SIG-M5 (cell line): ENCODE data around the gene CYP8B1.
"Not testable (repeated sequence)": the region's sequence is repeated elsewhere in the genome, so short reads cannot be mapped to it uniquely, and the experiment has no call there.

Experiments used
- DNase-seq: peaks from one replicate; lab custom pipeline; 2025; lab: John Stamatoyannopoulos, UW

CYP8B1 gene

DNA sequence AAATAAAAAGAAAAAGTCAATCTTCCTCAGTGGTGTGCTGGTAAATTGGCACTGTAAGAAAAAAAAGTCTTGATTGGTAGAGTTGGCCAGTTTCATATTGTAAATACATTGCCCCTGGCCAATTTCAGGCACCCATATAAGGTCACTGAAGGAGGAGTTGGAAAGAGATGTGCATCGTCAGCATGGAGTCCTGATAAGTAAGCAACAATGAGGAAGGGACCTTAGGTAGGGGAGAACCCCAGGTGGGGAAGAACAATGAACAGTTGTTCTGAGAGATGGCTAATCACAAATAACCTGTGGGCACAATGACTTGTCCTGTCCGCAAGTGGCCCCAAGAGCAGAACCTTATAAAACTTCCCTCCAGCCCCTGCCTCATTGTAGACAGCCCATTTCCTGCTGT is 8.6 kb upstream of the CYP8B1 start:
- no peak for DNase-seq

DNA sequence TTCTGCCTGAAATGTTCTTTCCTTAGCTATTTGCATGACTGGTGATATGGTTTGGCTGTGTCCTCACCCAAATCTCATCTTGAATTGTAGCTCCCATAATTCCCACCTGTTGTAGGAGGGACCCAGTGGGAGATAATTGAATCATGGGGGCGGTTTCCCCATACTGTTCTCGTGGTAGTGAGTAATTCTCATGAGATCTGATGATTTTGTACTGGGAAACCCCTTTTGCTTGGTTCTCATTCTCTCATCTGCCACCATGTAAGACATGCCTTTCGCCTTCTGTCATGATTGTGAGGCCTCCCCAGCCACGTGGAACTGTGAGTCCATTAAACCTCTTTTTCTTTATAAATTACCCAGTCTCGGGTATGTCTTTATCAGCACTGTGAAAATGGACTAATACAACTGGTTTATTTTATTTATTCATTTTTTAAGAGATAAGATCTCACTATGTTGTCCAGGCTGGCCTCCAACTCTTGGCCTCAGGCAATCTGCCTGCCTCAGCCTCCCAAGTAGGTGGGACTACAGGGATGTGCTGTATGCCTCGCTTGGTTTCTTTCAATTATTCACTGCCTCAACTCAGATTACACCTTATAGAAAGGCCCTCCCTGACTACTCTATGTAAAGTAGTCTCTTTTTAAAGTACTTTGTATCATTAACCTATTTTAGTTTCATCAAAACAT is 7.7 kb upstream of the CYP8B1 start:
- DNase-seq = not testable (repeated sequence)

DNA sequence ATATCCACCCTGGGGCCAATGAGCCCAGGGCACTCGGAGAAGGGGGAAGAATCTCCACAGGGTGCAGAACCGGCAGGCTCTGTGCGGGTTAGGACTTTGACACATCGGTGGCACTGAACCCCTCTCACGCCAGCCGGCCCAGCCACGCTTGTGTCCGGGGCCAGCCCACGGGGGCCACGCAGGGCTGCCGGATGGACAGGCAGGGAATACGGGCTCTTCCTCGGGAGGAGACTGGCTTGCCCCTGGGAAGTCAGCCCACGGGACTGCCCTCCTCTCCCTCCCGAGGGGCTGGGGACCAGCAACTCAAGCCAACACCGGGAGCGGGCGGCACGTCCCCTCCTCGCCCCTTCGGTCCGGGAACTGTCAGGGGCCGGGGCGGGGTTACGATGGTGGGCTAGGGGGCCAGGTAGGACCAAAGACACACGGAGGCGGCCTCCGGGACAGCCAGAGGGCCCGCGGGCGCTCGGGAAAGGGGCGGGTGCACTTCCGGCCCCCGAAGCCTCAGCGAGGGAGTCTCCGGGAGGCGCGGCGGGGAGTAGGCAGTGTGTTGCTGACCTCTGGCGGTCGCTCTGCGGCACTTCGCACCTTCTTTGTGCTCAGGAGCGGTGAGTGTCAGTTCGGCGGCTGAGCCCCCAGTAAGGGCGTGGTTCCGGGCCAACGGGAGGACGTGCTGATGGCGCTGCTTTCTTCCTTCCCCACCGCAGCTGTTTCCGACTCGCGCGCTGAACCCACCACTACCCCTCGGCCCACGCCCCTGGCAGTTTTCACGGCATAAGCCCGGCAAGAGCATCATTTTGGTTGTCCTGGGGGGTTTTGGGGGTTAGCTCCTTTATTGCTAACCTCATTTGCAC is 5.1 kb upstream of the CYP8B1 start:
- peak; percentile 34 for DNase-seq

DNA sequence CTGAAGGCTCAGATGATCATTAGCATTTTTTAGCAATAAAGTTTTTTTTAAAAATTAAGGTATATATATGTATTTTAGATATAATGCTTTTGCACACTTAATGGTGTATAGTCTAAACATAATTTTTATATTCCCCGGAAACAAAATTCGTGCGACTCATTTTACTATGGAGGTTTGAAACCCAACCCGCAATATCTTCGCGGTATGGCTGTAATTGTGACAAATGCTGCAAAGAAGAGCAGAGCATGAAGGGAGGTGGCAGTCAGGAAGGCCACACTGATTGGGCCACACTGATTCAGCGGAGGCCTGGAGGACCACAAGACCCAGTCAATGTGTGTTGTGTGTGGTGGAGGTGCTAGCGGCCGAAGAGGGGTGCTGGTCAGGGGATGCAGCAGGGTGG is 4.5 kb upstream of the CYP8B1 start:
- no peak for DNase-seq

DNA sequence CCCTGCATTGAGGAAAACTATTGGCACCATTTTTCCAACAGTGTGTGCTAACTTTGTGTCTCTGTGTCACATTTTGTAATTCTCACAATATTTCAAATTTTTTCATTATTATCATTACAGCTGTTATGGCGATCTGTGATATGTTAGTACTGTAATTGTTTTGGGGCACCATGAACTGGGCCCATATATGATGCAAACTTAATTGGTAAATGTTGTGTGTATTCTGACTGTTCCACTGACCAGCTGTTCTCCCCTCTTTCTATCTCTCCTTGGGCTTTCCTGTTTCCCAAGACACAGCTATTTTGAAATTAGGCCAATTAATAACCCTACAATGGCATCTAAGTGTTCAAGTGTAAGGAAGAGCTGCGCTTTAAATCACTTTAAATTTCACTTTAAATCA is 2.2 kb upstream of the CYP8B1 start:
- DNase-seq = no peak

DNA sequence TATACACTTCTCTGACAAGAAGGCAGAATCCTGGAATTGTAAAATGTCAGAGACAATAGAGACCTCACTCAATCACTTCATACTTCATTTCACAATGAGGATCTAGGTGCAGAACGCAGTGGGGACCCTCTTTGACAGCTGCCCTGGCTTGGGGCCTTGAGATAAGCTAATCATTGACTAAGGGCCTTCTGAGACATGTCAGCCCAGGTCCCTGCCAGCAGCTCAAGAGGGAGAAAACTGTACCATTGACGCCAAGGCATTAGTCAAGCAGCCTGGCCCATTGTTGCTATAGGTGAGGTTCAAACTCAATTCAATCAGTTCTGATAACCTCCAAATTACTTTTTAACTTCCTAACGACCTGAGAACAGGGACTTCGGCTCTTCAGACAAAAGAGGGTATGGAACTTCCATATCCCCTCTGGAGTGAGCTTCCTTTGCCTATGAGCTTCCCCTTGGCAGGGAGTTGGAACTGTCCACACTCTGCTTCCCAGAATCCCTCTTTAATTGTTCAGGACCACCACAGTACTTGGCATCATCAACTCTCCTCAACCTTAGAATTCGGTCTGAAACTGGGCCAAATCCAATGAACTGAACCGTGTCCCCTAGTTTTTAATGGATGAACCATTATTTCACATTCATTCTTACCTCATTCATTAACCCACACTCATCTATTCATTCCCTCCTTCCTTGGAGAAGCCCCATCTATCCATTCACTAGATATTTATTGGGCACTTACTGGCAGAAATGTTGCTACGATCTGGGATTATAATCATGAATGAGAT is 1.5 kb upstream of the CYP8B1 start:
- no peak for DNase-seq

DNA sequence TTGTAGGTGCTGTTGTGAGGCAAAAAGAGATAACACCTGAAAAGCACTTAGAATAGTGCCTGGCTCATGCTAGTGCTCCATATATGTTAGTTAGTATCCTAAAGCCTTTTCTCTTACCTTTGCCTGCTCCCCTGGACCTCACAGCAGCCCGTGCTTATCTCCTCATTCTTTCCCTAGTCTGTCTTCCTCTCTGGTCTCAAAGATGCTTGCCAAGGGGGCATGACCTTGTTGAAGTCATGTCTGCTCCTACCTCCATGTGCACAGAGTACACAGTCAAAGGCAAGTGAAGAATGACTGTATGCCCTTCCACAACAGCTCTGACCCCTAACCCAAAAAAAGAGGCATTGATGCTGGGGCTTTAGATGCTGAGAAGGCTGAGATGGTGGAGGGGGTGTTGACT is 722 bp upstream of the CYP8B1 start:
- no peak for DNase-seq

DNA sequence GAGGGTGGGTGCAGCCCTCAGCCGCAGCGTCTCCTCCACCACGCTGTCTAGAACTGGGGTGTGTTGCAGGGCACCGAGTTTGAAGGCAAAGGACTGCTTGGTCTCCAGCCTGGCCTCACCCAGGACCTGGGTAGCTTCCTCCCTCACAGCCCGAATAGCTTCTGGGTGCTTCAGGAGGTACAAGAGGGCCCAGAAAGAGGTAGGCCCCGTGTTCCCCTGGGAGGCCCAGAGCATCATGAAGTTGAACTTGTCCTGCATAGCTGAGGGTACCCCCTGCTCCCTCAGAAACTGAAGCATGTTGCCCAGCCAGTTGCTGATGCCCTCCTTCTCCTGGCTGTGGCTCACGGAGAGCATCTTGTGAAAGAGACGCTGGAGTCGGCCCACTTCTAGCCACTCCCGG is 930 bp downstream of the CYP8B1 start:
- no peak for DNase-seq

DNA sequence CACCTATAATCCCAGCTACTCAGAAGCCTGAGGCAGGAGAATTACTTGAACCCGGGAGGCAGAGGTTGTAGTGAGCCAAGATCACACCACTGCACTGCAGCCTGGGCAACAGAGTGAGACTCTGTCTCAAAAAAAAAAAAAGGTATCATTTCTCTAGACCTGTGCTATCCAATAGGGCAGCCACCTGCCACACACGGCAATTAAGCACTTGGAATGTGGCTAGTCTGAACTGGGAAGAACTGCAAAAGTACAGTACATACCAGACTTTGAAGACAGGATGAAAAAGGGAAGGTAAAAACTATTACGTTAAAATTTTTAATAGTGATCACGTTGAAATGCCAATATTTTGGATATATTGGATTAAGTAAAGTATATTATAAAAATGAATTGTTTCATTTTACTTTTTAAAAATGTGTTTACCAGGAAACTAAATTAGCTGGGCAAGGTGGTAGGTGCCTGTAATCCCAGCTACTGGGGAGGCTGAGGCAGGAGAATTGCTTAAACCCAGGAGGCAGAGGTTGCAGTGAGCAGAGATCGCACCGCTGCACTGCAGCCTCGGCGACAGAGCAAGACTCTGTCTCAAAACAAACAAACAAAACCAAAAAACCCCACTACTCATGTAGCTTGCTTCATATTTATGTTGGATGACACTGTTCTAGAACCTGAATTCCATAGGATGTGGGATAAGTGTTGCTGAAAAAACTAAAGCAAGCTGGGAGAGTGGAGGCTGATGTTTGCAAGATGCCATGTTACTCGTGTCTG is 2.3 kb downstream of the CYP8B1 start:
- DNase-seq = no peak

DNA sequence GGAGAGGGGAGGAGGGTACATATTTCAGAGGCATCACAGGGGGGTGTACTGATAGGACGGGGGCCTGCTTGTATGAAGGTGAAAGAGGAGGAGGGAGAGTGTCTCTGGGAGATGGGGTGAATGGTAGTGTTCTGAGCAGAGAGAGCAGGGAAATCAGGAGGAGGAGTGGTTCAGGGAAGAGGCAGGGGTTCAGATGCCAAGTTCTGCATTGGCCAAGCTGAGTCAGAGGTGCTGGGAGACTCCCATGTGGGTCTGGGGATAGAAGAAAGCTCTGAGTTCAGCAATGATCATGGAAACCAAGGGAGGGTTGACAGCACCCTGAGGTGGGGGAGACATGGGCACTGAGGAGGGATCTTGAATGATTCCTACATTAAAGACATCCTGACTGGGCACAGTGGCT is 3.0 kb downstream of the CYP8B1 start:
- no peak for DNase-seq

DNA sequence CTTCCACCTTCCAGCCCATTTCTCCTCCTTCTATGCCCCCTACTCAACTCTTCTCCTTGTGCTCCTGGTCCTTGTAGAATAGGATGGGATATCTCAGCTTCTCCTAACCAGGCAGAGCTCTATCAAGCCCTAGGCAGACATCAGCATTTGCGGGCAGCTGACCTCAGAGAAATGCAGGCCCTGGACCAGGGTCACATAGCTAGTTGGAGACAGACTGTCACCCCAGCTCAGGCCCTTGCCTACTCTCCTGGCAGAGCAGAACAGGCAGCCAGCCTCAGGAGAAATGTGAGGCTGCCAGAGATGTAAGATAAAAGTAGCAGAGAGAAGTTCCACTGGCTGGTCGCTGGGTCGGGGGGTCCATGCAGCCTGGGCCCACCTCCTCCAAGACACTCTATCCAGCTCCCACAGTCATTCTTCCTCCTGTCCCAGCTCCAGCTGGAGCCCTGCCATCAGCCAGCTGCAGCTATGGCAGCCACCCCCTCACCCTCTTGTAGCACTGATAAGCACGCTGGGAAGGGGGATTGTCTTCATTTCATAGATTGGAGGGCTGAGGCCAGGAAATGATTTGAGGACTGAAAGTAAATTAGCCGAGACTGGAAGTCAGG is 4.0 kb downstream of the CYP8B1 start:
- no peak for DNase-seq

DNA sequence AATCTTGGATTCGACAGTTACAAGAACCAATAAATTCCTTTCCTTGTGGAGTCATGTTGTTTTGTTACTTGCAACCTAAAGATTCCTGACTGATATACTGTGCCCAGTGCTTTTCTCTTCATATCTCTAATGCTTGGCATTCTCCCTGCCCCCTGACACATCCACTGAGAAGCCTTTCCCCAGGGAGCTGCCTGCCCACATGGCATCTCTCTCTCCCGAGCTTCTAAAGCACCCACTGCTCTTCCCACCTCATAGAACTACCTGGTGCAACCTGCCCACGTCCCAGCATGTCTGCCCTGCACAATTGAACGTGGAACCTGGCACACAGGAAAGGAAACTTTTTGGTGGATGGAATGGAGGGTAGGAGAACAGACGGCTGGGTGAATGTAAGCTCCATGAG is 6.8 kb downstream of the CYP8B1 start:
- DNase-seq = no peak

DNA sequence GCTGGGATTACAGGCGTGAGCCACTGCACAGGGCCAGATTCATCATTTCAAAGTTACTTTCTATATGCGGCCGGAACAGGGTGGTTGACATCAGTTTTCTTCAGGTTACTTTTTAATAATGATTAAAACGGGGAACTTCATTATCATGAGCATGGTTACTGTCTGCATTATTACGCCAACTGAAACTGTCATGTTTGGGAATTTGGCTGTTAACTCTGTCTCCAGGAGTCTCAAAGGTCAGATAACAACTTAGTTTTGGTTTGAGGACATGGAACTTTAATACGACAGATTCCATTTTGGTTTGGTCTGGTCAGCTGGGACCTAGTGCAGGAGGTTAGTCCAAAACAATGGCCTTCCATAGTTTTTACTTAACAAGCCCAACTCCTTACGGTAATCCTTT is 8.5 kb downstream of the CYP8B1 start:
- DNase-seq = no peak

DNA sequence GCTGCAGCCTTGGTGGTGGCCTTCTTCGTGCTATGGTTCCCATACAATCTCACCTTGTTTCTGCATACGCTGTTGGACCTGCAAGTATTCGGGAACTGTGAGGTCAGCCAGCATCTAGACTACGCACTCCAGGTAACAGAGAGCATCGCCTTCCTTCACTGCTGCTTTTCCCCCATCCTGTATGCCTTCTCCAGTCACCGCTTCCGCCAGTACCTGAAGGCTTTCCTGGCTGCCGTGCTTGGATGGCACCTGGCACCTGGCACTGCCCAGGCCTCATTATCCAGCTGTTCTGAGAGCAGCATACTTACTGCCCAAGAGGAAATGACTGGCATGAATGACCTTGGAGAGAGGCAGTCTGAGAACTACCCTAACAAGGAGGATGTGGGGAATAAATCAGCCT is 10.4 kb downstream of the CYP8B1 start:
- no peak for DNase-seq

DNA sequence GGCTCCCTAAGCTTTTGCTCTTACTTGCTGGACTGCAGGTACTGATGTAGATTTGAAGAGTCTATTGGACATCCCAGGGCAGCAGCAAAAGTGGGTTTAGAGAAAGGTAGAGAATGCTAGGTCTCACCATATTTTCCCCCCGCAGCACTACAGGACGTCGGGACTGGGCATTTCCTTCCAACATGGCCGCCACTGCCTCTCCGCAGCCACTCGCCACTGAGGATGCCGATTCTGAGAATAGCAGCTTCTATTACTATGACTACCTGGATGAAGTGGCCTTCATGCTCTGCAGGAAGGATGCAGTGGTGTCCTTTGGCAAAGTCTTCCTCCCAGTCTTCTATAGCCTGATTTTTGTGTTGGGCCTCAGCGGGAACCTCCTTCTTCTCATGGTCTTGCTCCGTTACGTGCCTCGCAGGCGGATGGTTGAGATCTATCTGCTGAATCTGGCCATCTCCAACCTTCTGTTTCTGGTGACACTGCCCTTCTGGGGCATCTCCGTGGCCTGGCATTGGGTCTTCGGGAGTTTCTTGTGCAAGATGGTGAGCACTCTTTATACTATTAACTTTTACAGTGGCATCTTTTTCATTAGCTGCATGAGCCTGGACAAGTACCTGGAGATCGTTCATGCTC is 11.2 kb downstream of the CYP8B1 start:
- DNase-seq = no peak

DNA sequence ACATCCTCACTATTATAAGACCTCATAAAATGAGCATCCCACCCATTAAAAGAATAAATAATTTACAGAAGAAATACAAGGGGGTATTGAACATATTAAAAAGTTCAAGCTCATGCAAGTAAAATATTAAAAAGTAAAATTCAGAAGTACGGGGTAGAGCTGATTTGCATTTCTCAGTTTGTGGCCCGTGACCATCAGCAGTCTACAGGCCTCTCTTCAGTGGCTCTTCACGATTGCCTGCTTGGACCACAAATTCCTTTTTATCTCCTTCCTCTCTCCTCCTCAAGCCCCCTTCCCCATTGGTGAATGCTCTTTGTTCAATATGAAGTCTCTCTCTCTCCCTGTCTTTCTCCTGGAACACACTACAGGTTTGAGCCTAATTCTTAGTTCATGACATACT is 19.1 kb downstream of the CYP8B1 start:
- DNase-seq = no peak

DNA sequence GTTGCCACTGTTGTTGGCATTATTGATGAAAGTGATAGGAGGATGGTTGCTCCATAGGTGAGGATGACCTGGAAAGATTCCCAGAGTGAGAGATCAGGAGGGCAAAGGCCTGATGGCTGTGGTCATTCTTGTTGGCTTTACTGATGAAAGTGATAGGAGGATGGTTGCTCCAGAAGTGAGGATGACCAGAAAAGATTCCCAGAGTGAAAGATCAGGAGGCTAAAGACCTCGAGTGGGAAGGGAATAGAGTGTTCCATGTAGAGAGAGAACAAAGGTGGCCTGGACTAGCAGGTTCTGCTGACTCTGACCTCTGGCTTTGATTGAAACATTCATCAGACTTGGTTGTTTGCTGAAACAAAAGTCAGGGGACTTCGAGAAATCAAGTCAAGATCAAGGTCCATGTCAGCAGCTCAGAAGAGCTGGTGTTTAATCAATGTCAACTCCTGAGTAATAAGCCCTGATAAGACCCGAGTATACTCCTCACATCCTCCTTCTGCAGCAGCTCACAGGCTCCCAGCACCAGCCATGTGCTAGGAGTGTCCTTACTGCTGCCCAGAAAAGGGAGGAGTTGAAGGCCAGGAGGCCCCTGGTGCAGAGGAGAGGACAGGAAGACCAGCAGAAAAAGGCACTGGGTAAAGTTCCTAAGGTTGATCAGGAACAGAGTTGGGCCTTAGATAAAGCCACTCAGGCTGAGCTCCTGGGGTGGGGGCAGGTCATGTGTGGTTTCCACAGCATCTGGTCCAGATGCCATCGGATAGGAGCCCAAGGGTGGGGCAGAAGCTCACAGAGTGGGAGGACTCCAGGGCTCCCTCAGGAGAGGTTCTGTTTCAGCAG is 19.9 kb downstream of the CYP8B1 start:
- DNase-seq = no peak

DNA sequence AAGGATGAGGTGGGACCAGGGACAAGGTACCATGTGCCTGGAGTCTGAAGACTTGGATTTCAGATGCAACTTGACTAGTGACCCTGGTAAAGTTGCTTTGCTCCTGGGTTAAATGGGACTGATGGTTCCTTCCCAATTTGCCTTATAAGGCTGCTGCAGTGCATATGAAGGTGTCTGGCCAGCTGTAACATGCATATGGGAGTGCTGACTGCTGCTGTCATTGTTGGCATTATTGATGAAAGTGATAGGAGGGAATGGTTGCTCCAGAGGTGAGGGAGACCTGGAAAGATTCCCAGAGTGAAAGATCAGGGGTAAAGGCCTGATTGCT is 20.5 kb downstream of the CYP8B1 start:
- DNase-seq = no peak

DNA sequence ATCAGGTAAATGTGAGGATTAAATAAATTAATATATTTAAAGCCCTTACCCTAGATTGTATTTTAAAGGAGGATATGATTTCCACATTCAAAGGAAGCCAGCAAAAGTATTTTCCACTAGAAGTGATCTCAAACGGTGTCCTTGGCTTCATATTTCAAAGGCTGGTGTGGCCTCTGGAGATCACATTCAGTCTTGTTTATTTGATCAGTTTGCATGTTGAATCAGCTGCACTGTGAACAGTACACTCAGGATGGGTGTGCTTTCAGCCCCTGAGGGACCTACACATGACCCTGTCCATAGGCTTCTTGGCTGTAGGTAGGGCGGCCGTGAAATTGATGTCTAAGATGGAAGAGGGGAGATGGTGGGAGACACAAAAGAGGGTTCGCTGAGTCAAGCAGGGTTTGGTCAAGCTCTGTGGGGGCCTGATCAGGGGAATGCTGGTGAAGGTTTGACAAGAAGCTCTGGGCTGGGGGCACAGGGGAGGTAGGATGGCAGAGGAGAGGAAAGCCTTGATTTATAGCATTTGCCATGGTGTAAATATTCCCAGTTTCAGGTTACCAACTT is 21.9 kb downstream of the CYP8B1 start:
- no peak for DNase-seq

DNA sequence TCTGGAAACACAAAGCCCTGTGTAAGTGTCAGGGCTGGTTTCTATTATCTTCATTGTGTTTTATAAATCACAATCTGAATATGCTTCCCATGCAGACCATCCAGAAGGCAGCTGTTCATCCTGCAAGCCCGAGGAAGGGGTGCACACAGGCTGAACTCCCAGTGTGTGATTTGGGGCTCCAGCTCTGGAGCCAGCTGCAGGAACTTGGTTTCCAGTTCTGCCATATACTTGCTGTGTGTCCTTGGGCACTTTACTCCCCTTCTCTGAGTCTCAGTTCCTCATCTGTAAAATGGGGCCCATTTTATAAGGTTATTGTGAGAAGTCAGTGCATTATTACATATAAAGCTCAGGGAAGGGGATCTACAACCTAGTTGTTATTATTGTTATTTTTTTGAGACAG is 22.6 kb downstream of the CYP8B1 start:
- no peak for DNase-seq
